Epithelial cell of esophagus (primary cell): ENCODE data around the gene SMARCC2.
A peak's percentile ranks its signal among the peaks of the same experiment; 100 is the strongest.

ENCODE experiments used
- DNase-seq: peaks from one replicate; pipeline ENCODE4 v3.0.0; 2010; ENCODE audit warnings: low read depth
- H3K4me3 ChIP-seq: 2 replicates; pipeline ENCODE4 v1.5.1; 2011; ENCODE audit warnings: mild to moderate bottlenecking, low read length, control low read depth
- CTCF ChIP-seq: IDR thresholded peaks from 2 replicates; pipeline ENCODE4 v1.5.1; 2011; ENCODE audit warnings: low read depth, mild to moderate bottlenecking, low read length, control low read depth, inconsistent platforms; ENCODE audit not compliant: insufficient read depth; ENCODE audit errors: missing control alignments

Gene SMARCC2

GRCh38 chr12:56230432-56231183 is 41.3 kb upstream of the SMARCC2 start:
- DNase-seq: no peak
- no peak for TF ChIP-seq CTCF
- no peak overlapping the region for H3K4me3 ChIP-seq

- H3K4me3 ChIP-seq: no peak within 1 kb of the TSS
- DNase-seq: no peak
- TF ChIP-seq CTCF: no peak
Observed at GRCh38 chr12:56229916-56230431, 40.7 kb upstream of the SMARCC2 start, which contains the start of gene SLC39A5. Gene SLC39A5 (plus strand): TSS chr12:56230051. CDS start chr12:56231275, 1,224 bp downstream.

- no peak for TF ChIP-seq CTCF
- H3K4me3 ChIP-seq: no peak overlapping the region
- DNase-seq: no peak
Observed at GRCh38 chr12:56229082-56229481, 39.8 kb upstream of the SMARCC2 start.

GRCh38 chr12:56224954-56225353 is 35.7 kb upstream of the SMARCC2 start:
- peak overlapping the region; percentile 77 for H3K4me3 ChIP-seq
- DNase-seq: no peak
- TF ChIP-seq CTCF: no peak

GRCh38 chr12:56224102-56224701 is 34.9 kb upstream of the SMARCC2 start, which contains the start of gene NABP2:
Gene NABP2 (plus strand): TSS chr12:56224342. CDS start chr12:56224857, 515 bp downstream.
- peak; percentile 99 for DNase-seq
- peak within 1 kb of the TSS; percentile 77 for H3K4me3 ChIP-seq
- peak; percentile 65 for TF ChIP-seq CTCF

- TF ChIP-seq CTCF: no peak
Observed at GRCh38 chr12:56223571-56224101, 34.4 kb upstream of the SMARCC2 start.

More at GRCh38 chr12:56223571-56224101, 34.4 kb upstream of the SMARCC2 start:
- DNase-seq: no peak
- peak overlapping the region; percentile 77 for H3K4me3 ChIP-seq
